Measurements from ENCODE around the gene SCYGR3.

DNA sequence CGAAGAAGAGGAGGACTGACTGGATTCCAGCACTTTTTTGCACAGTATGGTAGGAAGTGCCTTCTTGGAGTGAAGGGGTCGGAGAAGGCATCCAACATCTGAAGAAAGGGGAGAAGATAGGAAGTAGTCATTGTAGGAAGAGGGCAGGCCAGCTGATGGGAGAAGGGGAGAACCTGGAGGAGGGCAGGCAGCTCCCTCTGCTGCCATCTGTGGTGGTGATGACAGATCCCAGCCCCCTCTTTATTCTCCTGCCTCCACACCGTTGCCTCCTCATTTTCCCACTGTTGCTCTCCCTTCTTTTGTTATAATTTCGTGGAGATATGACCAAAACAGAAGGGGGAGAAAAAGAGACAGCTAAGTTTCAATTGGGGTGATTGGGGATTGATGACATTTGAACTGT is 18.8 kb downstream of the SCYGR3 start:
- TF ChIP-seq CTCF (conservative IDR thresholded peaks at IDR 0.05) (no peak), ZFX (IDR thresholded peaks at IDR 0.05) (no peak)

Data from C4-2B (cell line).